Kidney epithelial cell (primary cell): ENCODE data around the gene TAF4. TPM values are rescaled to one million over a fixed set of nuclear protein-coding genes. Genes with fewer than 3 reads are reported as not detected.

Source experiments
- DNase-seq: peaks from one replicate; pipeline ENCODE4 v3.0.0-alpha.2; 2010; ENCODE audit warnings: low read depth
- H3K27me3 ChIP-seq: 2 replicates; pipeline ENCODE4 v1.6.0; 2011; ENCODE audit warnings: low read length; ENCODE audit not compliant: control insufficient read depth, insufficient read depth
- H3K36me3 ChIP-seq: 2 replicates; pipeline ENCODE4 v1.5.1; 2011; ENCODE audit warnings: low read length; ENCODE audit not compliant: control insufficient read depth, insufficient read depth
- H3K4me3 ChIP-seq: 2 replicates; pipeline ENCODE4 v1.5.1; 2011; ENCODE audit warnings: low read depth, mild to moderate bottlenecking, control low read depth, low read length
- total RNA-seq: library from RNA; depleted of rRNA; stranded (reverse); fragments of >200 nt; gene quantifications from 2 replicates; pipeline ENCODE4 v1.2.3, GENCODE V29; 2015
- TF ChIP-seq, protein P1 (sequence below): IDR thresholded peaks from 2 replicates; pipeline ENCODE4 v1.5.1; 2011; ENCODE audit warnings: mild to moderate bottlenecking, moderate library complexity, low read length, control low read depth, inconsistent platforms; ENCODE audit not compliant: insufficient read depth, poor library complexity, severe bottlenecking

The TAF4 gene
- total RNA-seq, 1 donor from 2014 or later, result 5.9 TPM

- no peak overlapping the region for H3K4me3 ChIP-seq
- H3K27me3 ChIP-seq, result no peaks in the 10 kb centered on the region
- TF ChIP-seq, protein P1, sequence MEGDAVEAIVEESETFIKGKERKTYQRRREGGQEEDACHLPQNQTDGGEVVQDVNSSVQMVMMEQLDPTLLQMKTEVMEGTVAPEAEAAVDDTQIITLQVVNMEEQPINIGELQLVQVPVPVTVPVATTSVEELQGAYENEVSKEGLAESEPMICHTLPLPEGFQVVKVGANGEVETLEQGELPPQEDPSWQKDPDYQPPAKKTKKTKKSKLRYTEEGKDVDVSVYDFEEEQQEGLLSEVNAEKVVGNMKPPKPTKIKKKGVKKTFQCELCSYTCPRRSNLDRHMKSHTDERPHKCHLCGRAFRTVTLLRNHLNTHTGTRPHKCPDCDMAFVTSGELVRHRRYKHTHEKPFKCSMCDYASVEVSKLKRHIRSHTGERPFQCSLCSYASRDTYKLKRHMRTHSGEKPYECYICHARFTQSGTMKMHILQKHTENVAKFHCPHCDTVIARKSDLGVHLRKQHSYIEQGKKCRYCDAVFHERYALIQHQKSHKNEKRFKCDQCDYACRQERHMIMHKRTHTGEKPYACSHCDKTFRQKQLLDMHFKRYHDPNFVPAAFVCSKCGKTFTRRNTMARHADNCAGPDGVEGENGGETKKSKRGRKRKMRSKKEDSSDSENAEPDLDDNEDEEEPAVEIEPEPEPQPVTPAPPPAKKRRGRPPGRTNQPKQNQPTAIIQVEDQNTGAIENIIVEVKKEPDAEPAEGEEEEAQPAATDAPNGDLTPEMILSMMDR, result no peak
- DNase-seq, result no peak
- no peaks in the 10 kb centered on the region for H3K36me3 ChIP-seq
Measured at GRCh38 chr20:62019881-62020492, 45.7 kb downstream of the TAF4 start.

- TF ChIP-seq, protein P1, result no peak
- no peaks in the 10 kb centered on the region for H3K36me3 ChIP-seq
- H3K27me3 ChIP-seq, result no peaks in the 10 kb centered on the region
- no peak overlapping the region for H3K4me3 ChIP-seq
- DNase-seq, result no peak
Measured at GRCh38 chr20:62019144-62019805, 46.4 kb downstream of the TAF4 start.

DNA sequence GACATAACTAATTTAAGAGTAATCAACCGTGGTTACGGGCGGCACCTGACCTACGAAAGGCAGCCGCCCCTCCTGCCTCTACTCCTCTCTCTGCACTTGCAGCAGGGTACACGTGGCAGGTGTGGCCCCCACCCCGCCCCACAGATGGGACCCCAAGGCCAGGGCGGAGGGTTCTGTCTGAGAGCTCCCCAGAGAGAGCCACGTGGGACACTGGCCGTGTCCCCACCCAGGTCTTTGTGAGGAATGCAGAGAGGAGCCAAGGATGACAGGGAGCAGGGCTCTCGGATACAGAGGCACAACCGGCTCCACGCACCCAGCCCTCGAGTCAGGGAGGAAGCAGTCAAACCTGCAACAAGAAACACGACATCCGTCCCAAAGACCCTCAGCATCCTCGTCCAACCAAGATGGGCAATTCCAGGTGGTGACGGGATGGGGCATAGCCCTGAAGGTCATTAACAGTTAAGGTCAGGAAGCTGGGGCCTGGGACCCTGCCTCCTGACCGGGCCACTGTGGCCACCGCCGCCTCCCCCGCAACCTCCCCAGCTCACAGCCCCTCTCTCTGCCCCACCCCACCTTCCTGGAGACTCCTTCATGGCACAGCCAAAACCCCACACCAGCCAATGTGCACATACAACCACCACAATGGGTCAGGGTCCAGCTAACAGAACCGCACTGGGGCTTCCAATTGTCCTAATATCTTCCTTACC, 47.1 kb downstream of the TAF4 start:
- Histone ChIP-seq H3K27me3 (no peaks in the 10 kb centered on the region), H3K36me3 (no peaks in the 10 kb centered on the region), H3K4me3 (no peak overlapping the region)
- no peak for DNase-seq
- TF ChIP-seq, protein P1, result no peak

GRCh38 chr20:62015540-62016288, 50.0 kb downstream of the TAF4 start:
- DNase-seq, result no peak
- no peaks in the 10 kb centered on the region for H3K36me3 ChIP-seq
- H3K4me3 ChIP-seq, result no peak overlapping the region
- TF ChIP-seq, protein P1, result no peak
- no peaks in the 10 kb centered on the region for H3K27me3 ChIP-seq

- Histone ChIP-seq H3K4me3 (no peak overlapping the region), H3K27me3 (no peaks in the 10 kb centered on the region), H3K36me3 (no peaks in the 10 kb centered on the region)
- no peak for DNase-seq
- TF ChIP-seq, protein P1, result no peak
Measured at GRCh38 chr20:62014889-62015537, 50.7 kb downstream of the TAF4 start.
